Memory B cell (primary cell): ENCODE data around the gene FTO.

ENCODE experiments used
- ATAC-seq: fragments of 150-1000 bp; cut with Tn5 transposase; 2 replicates; pipeline ENCODE4 v1.10.0; 2021; ENCODE audit warnings: low read depth, mild to moderate bottlenecking, moderate library complexity
- DNase-seq, 2 donors: peaks; one replicate each; pipeline ENCODE4 v3.0.0; 2022; ENCODE audit warnings: low spot score in 2 of 2
- H3K27ac Mint-ChIP-seq: one replicate; pipeline ENCODE4 v1.8.0; 2022; ENCODE audit warnings: mild to moderate bottlenecking, moderate library complexity, mixed read lengths
- H3K27me3 Mint-ChIP-seq: one replicate; pipeline ENCODE4 v1.8.0; 2022; ENCODE audit warnings: mixed read lengths
- H3K36me3 Mint-ChIP-seq: one replicate; pipeline ENCODE4 v1.8.0; 2022; ENCODE audit warnings: mild to moderate bottlenecking, mixed read lengths
- H3K4me1 Mint-ChIP-seq: one replicate; pipeline ENCODE4 v1.8.0; 2022; ENCODE audit warnings: mixed read lengths
- H3K4me3 Mint-ChIP-seq: one replicate; pipeline ENCODE4 v1.8.0; 2022; ENCODE audit warnings: mild to moderate bottlenecking, moderate library complexity, mixed read lengths
- H3K9me3 Mint-ChIP-seq: one replicate; pipeline ENCODE4 v1.8.0; 2022; ENCODE audit warnings: mixed read lengths

Gene FTO

GRCh38 chr16:54080524-54081008 is 376.6 kb downstream of the FTO start:
- H3K36me3 Mint-ChIP-seq, result peaks cover 10% of the 10 kb centered on the region
- DNase-seq (no peak), ATAC-seq (no peak)
- H3K9me3 Mint-ChIP-seq, result no peaks in the 10 kb centered on the region
- H3K4me1 Mint-ChIP-seq, result no peaks in the 10 kb centered on the region
- H3K27me3 Mint-ChIP-seq, result no peaks in the 10 kb centered on the region
- H3K4me3 Mint-ChIP-seq, result no peak overlapping the region
- H3K27ac Mint-ChIP-seq, result no peak overlapping the region

DNA sequence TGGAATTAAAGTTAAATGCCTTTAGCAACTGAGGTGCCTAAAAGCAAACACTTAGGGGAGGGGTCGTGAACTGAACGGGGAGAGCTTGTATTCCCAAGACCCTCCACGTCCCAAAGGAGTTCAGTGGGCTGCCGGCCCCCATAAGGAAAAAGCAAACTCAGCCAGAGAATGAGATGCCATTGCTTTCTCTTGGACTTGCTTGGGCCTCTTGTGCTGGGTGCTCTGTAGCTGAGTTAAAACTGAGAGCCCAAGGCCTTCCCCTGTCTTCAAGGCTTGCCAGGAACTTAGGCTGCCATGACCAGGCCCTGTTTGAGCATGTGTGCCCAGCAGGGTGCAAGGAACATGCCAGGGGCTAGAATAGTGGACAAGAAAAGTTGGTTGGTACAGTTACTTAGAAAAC is 382.8 kb downstream of the FTO start:
- Mint-ChIP-seq H3K36me3 (peaks cover 23% of the 10 kb centered on the region), H3K27me3 (no peaks in the 10 kb centered on the region), H3K9me3 (peaks cover 5% of the 10 kb centered on the region), H3K27ac (no peak overlapping the region), H3K4me1 (no peaks in the 10 kb centered on the region), H3K4me3 (no peak overlapping the region)
- DNase-seq (no peak), ATAC-seq (no peak)

- ATAC-seq (no peak), DNase-seq (no peak)
- no peak overlapping the region for H3K4me3 Mint-ChIP-seq
- no peak overlapping the region for H3K27ac Mint-ChIP-seq
- no peaks in the 10 kb centered on the region for H3K27me3 Mint-ChIP-seq
- no peaks in the 10 kb centered on the region for H3K4me1 Mint-ChIP-seq
- H3K36me3 Mint-ChIP-seq, result peaks cover 41% of the 10 kb centered on the region
- peaks cover 12% of the 10 kb centered on the region for H3K9me3 Mint-ChIP-seq
Observed at GRCh38 chr16:54090602-54091001, 386.6 kb downstream of the FTO start.

GRCh38 chr16:54093281-54093680 is 389.3 kb downstream of the FTO start:
- no peak overlapping the region for H3K4me3 Mint-ChIP-seq
- no peak overlapping the region for H3K27ac Mint-ChIP-seq
- peaks cover 12% of the 10 kb centered on the region for H3K9me3 Mint-ChIP-seq
- no peak for ATAC-seq
- H3K27me3 Mint-ChIP-seq, result no peaks in the 10 kb centered on the region
- H3K36me3 Mint-ChIP-seq, result peaks cover 46% of the 10 kb centered on the region
- DNase-seq, result no peak
- no peaks in the 10 kb centered on the region for H3K4me1 Mint-ChIP-seq

DNA sequence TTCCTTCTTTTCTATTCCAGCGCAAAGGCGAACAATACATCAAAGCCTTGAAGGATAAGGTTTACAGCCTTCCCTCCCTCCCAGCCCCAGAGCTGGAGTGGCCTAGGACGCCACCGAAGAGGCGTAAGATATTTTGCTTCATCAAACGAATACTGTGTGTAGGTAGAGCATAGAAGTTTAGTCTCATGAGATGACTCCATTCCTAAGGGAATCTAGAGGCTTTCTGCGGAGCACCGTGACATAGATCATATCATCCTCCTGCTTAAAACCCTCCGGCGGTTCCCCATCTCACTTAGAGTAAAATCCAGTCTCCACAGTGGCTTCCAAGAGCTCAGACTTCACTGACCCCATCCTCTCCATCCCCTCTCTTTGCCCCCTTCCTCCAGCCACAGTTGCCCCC is 390.7 kb downstream of the FTO start:
- Mint-ChIP-seq H3K4me1 (no peaks in the 10 kb centered on the region), H3K9me3 (peaks cover 8% of the 10 kb centered on the region), H3K27me3 (no peaks in the 10 kb centered on the region), H3K4me3 (no peak overlapping the region), H3K27ac (no peak overlapping the region), H3K36me3 (peaks cover 39% of the 10 kb centered on the region)
- no peak for ATAC-seq
- DNase-seq, result no peak

DNA sequence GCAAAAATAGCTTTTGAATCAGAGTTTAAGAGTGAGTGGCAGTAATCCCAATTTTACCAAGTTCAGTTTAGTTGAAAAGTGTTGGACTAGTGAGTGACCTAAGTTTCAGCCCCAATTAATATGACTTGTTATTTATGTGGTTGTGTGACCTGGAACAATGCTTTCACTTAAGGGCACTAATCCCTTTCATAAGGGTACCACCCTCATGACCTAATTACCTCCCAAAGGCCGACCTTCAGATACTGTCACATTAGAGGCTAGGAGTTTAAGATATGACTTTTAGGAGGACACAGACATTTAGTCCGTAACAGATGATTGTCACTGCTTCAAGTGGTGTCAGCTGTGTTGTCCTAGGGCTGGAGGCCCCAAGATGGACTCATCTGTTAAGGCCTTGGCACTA is 392.7 kb downstream of the FTO start:
- Mint-ChIP-seq H3K27ac (no peak overlapping the region), H3K9me3 (peaks cover 7% of the 10 kb centered on the region), H3K4me3 (no peak overlapping the region), H3K27me3 (no peaks in the 10 kb centered on the region), H3K36me3 (peaks cover 33% of the 10 kb centered on the region), H3K4me1 (no peaks in the 10 kb centered on the region)
- DNase-seq, result no peak
- ATAC-seq, result no peak

- Mint-ChIP-seq H3K4me1 (no peaks in the 10 kb centered on the region), H3K27ac (no peak overlapping the region), H3K27me3 (no peaks in the 10 kb centered on the region), H3K4me3 (no peak overlapping the region), H3K36me3 (peaks cover 30% of the 10 kb centered on the region), H3K9me3 (peaks cover 7% of the 10 kb centered on the region)
- no peak for ATAC-seq
- no peak for DNase-seq
Observed at GRCh38 chr16:54097774-54098173, 393.8 kb downstream of the FTO start.

DNA sequence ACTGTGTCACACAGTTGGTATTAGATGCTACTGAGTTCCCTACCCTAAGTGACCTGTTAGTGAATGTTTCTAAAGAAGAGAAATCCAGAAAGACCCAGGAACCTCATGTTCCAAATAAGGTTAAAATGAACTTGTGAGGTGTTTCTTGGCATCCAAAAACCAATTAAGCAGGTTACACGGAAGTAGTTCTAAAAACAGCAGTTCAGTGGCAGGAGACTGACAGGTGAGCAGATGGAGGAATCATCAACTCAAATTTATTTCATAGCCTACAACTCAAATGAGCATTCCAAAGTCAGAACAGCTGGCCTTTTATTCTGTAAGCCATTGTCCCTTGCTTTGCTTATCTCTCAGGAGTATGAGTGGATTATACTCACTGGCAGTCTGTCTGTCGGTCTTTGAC is 394.3 kb downstream of the FTO start:
- ATAC-seq (no peak), DNase-seq (no peak)
- no peak overlapping the region for H3K4me3 Mint-ChIP-seq
- H3K4me1 Mint-ChIP-seq, result no peaks in the 10 kb centered on the region
- no peak overlapping the region for H3K27ac Mint-ChIP-seq
- no peaks in the 10 kb centered on the region for H3K27me3 Mint-ChIP-seq
- peaks cover 7% of the 10 kb centered on the region for H3K9me3 Mint-ChIP-seq
- peaks cover 30% of the 10 kb centered on the region for H3K36me3 Mint-ChIP-seq

DNA sequence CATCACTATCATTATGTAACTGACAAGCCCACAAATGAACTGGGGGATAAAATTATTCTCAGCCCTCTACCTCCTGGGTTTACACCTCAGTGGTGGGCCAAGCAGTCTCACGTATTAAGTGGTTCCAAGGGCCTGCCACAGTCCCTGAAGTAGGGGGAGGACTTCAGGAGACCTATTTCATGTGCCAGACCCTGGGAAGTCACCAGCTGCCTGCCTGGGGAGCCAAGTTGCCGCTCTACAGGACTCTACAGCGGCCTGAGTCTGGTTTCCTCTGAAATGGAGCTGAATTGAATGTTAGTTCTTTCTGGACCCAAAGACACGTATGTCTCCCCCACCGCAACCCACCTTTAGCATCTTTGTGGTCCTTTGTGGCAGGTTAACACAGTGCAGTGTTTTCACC is 395.7 kb downstream of the FTO start:
- Mint-ChIP-seq H3K9me3 (peaks cover 5% of the 10 kb centered on the region), H3K4me3 (no peak overlapping the region), H3K27me3 (no peaks in the 10 kb centered on the region), H3K4me1 (no peaks in the 10 kb centered on the region), H3K36me3 (peaks cover 19% of the 10 kb centered on the region), H3K27ac (no peak overlapping the region)
- ATAC-seq, result no peak
- no peak for DNase-seq

GRCh38 chr16:54102888-54103866 is 399.2 kb downstream of the FTO start:
- Mint-ChIP-seq H3K27me3 (no peaks in the 10 kb centered on the region), H3K36me3 (no peaks in the 10 kb centered on the region), H3K4me3 (no peak overlapping the region), H3K9me3 (no peaks in the 10 kb centered on the region), H3K4me1 (no peaks in the 10 kb centered on the region), H3K27ac (no peak overlapping the region)
- DNase-seq, result no peak
- ATAC-seq, result no peak

DNA sequence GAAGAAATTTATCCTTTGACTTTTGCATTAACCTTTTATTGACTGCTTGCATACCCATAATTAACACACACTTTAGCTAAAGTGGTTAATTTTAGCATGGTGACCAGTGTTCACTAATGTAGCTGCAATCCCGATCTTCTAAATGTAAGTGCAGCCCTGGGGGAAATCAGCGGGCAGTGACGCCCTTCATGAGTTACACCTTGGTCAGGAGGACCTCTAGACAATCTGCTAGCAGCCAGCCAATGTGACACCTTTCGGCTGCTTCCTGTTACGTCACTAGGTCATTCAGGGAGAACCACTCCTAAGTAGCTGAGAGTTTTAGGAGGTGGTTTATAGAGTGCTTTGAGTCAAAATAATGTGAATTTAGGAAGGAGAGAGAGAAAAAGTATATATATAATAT is 402.1 kb downstream of the FTO start:
- H3K4me1 Mint-ChIP-seq, result no peaks in the 10 kb centered on the region
- H3K27ac Mint-ChIP-seq, result no peak overlapping the region
- no peak overlapping the region for H3K4me3 Mint-ChIP-seq
- H3K36me3 Mint-ChIP-seq, result peaks cover 10% of the 10 kb centered on the region
- ATAC-seq (no peak), DNase-seq (no peak)
- H3K27me3 Mint-ChIP-seq, result no peaks in the 10 kb centered on the region
- H3K9me3 Mint-ChIP-seq, result no peaks in the 10 kb centered on the region

DNA sequence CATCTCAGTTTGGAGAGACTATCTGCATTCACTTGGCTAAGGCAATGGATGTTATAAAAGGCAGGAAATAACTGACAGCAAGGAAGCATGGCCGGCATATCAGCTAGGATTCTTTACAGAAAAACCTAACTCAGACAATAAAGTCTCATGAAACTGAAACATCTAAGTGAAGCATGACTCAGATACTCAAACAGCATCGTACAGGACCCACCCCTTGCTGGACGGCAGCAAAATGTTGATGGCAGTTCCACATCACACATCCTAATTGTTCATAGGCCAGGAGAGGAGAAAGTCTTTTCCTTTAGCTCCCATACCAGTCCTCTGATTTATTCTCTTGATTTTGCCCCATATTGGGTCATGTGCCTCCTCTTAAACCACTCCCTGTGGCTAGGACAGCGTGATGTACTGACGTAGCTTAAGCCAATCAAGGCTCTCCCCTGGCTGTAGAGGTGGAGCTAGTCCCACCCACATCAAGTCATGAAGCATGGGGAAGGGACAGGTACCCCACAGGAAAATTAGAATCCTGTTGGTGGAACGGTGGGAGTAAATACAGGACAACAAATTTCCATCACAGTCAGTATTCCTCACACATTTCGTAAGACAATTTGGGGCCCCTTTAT is 403.7 kb downstream of the FTO start:
- Mint-ChIP-seq H3K9me3 (no peaks in the 10 kb centered on the region), H3K27me3 (no peaks in the 10 kb centered on the region), H3K4me3 (no peak overlapping the region), H3K27ac (no peak overlapping the region), H3K36me3 (peaks cover 17% of the 10 kb centered on the region), H3K4me1 (no peaks in the 10 kb centered on the region)
- DNase-seq (no peak), ATAC-seq (no peak)

DNA sequence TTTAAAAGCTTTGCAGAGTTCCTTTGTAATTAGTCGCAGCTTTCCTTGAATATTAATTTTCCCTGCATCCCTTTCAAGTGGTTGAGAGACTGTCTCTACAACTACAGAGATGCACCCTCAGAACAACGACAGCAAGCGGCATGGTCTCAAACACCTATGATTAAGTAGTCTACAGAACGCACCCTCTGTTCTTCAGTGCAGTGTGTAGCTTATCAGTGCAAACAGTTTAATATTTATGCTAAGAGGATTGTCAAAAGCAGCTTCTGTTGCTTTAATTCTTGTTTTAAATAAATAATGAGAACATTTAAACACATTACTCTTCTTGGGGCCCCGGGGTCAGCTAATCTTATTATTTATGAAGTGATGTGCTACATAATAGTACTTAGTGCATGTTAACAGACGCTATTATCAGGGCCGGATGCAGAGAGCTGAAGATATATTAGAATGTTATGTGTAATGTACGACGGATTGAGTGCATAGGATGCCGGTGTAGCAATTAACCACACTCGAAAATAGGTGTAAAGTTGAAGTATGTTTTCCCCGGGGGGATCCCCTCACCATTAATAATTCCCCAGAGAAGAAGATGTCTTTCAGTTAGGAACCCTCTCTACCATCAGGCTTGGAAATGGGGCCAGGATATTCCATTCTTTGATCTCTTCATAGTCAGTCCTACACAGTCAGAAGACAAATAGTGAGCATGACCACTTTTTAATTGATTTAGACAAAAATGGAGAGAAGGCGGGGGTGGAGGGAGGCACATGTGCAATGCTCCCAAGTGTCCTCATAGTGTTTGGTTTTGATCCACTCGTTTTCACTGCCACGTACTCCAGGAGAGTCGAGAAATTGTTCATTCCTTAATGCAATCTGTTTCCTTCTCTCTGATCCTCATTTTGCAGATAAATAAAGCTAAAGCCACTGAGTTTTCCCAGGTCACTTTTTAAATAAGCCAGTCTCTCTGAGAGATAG is 406.3 kb downstream of the FTO start:
- Mint-ChIP-seq H3K4me3 (no peak overlapping the region), H3K27me3 (no peaks in the 10 kb centered on the region), H3K9me3 (no peaks in the 10 kb centered on the region), H3K4me1 (no peaks in the 10 kb centered on the region), H3K27ac (no peak overlapping the region), H3K36me3 (peaks cover 33% of the 10 kb centered on the region)
- ATAC-seq, result no peak
- no peak for DNase-seq
